HG03108 (cell line): ENCODE results near the gene ARCN1.

ENCODE experiments used
- ATAC-seq: cut with Tn5 transposase; IDR thresholded peaks from one replicate; pipeline ENCODE4 v1.9.1; 2021; ENCODE audit warnings: moderate library complexity; ENCODE audit not compliant: unreplicated experiment

The ARCN1 gene

DNA sequence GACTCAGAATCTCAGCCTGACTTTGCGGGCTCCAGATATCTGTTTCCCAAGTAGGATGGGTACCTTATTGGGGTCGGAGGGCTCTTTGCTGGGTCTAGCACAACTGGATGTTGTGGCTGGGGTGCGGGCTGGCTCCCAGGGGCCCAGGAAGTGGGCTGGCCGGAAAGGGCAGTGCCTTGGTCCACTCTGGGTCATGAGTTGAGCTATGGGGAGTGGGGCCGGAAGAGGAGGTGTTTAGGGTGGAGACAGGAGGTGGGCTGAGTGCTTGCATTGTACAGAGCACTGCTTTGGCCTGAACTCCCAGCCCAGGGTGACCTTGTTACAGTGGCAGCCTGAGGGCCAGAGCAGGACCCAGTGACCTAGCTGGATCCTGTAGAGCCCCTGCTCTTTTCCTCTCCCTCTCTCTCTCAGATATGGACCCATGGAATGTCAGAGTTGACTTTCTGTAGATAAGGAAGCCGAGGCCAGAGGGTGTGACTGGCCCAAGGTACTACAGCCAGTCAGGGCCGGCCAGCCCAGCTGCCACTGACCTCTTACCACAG is 48.4 kb downstream of the ARCN1 start:
- no peak for ATAC-seq

DNA sequence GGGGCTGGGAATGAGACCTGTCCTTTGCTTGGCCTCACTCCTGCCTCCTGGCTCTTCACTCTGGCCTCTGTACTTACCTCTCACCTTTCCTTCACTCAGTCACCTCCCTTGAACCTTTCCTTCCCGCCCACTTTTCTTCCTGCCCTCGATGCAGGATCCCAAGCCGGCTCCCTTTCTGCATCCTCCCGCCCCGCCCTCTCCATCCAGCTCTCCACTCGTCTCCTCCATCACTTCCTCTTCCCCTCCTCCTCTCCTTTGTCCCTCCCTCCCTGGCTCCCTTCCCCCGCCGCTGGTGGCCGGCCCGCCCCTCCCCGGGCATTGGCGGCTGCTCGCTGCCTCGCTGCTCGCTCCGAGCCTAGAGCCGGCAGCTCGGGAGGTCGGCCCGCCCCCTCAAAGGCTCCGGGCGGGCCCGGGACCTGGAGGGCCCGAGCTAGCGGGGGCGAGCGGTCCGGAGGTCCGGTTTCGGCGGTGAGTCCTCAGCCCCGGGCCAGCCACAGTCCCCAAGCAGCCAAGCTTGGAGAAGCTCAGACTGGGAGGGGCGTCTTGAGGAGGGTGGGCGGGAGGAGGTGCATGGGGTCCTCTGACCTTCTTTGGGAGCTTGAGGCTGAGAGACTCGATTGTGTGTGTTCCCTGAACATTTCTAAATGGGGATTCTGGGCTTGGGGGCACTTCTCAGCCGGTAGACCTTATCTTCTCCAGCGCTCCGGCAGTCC is 49.0 kb downstream of the ARCN1 start:
- ATAC-seq: no peak

DNA sequence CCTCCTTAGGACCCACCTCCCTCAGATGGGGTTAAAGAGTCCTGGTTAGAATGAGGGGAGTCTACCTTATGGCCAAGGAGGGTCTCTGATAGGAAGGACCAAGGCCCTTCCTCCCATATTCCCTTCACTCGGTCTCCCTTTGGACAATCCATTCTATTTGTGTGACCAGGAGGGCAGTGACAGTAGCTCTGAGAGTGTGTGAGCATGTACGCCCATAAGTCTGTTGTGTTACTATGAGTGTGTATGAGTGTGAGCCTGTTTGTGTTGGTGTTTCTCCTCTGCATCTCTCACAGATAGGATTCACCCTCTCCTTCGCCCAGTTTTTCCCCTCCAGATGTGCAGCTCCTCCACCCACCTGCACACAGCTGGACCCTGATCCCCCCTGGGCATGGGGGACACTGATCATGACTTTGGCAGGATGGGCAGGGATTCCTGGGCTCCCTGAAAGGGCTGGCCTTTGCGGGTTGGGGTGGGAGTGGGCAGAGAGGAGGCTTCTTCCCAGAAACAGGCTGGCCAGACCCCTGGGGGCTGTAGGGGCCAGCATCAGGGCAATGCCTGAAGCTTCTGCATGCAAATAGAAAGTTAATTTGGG is 49.7 kb downstream of the ARCN1 start:
- ATAC-seq: no peak

DNA sequence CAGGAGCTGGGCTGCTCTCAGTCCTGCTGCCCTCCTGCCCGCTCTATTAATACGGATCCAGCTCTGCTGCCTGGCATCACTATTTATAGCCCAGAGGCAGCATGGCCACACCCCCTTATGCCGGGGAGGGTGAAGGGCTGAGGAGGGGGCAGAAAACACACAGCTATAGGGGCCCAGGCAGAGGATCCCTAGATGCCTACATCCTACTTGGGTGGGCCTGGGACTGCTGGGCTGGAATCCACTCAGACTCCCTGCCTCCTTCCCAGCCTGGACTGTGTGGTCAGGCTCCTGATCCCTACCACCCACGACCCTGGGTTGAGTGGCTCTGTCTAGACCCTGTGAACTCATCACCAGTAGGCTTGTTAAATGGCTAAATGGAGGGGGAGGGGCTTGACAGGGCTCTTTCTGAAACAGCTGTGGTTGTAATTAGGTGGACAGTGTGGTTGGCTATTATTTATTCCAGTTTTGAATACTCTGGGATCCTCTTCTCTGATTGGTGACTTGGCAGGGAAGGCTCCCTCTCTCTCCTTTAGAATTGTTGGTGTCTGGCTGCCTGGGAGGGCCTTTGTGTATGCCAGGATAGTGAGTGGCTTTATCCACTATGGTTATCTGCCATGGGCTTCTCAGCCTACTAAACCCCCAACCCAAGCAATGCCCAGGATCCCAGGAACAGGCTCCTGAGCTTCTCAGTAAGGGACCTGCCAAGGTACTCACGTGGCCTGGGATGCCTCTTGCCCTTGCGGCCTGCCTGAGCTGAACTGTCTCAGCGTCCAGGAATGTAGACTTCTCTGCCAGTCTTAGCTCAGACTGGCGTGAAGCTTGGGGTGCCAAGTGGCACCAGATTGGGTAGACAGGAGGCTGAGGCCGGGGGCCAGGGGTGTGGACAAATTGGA is 50.4 kb downstream of the ARCN1 start:
- no peak for ATAC-seq

DNA sequence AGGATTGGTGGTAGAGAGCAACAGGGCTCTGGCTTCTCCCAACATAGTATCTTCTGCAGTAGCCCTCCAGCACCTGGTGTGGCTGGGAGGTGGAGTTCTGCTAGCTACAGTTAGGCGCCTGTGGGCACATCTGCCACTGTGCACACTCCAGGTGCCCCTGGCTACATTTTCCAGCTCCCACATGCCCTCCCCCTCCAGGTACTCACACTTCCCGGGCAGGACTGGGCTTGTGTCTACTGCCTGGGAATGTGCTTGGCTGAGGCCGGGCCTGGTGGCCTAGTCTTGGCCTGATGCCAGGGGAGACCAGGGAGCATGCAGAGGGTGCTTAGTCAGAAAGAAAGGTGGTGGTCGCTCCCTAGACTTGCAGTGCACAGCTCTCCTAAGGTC is 51.1 kb downstream of the ARCN1 start:
- ATAC-seq: no peak

DNA sequence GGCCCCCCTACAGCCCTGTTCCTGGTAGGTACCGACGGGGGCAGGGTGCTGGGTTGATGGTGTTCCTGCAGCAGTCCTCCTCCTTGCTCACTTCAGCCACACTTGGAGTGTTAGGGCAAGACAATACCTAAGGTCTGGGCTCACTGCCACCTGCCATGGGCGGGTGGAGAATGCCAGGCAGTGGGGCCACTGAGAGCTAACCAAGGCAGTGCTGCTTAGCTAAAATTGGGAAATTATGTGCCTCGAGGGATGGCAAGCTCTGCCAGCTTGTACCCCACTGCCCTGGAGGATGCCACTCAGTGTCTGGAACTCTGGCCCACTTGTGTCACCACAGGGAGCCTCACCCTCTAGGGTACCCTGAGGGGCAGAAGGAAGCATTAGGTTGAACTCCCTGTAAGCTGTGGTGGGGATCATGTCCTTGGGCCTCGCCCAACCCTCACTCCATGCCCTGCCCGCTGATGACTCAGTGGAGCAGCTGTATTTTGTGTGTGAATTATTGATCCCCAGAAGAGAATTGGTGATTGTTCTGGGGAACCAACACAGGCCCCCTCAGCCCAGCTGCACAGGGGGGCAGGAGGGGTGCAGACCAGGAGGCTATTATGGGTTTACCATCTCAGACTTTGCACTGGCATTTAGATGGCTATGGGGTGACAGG is 53.0 kb downstream of the ARCN1 start:
- ATAC-seq: no peak

DNA sequence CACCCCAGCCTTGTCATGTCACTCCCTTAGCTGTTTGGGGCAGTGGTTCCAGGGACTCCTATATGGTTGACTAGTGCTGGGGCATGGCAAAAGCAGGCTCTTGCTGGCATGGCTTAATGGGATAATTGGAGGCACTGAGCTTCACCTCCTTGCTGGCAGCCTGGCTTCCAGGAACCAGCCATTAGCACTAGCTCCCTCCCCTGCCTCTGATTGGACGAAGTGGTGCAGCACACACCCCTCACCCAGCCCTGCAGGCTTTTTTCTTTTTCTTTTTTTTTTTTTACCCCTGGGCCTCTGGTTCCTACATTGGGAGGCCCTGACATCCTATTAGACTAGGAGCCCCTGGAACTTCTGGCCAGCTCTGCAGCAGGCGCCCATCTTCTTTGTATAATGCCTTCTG is 53.8 kb downstream of the ARCN1 start:
- ATAC-seq: no peak

DNA sequence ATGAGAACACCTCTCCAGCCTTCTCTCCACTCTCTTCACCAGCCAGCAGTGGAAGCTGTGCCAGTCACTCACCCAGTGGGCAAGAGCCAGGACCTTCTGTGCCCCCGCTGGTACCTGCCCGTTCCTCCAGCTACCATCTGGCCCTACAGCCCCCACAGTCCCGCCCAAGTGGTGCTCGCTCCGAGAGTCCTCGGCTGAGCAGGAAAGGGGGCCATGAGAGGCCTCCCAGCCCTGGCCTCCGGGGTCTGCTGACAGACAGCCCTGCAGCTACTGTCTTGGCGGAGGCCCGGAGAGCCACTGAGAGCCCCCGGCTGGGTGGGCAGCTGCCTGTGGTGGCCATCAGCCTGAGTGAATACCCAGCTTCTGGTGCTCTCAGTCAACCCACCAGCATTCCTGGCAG is 55.4 kb downstream of the ARCN1 start:
- ATAC-seq: no peak

DNA sequence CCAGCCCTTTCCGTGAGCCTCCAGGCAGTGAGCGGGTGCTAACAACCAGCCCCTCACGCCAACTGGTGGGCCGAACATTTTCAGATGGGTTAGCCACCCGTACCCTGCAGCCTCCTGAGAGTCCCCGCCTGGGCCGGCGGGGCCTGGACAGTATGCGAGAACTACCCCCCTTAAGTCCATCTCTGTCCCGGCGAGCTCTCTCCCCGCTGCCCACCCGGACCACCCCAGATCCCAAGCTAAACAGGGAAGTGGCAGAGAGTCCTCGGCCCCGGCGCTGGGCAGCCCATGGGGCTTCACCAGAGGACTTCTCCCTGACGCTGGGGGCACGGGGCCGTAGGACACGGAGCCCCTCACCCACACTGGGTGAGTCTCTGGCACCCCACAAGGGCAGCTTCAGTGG is 55.8 kb downstream of the ARCN1 start:
- no peak for ATAC-seq

DNA sequence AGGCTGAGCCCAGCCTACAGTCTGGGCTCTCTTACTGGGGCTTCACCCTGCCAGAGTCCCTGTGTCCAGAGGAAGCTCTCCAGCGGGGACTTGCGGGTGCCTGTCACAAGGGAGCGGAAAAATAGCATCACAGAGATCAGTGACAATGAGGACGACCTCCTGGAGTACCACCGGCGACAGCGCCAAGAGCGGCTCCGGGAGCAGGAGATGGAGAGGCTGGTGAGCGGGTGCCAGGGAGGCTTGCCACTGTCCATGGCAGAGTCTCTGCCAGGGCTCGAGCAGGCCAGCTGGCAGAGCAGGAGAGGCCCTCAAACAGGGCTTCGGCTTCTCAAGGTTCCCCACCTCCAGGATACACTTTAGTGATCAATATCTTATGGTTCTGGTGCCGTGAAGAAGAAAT is 56.2 kb downstream of the ARCN1 start:
- ATAC-seq: no peak

DNA sequence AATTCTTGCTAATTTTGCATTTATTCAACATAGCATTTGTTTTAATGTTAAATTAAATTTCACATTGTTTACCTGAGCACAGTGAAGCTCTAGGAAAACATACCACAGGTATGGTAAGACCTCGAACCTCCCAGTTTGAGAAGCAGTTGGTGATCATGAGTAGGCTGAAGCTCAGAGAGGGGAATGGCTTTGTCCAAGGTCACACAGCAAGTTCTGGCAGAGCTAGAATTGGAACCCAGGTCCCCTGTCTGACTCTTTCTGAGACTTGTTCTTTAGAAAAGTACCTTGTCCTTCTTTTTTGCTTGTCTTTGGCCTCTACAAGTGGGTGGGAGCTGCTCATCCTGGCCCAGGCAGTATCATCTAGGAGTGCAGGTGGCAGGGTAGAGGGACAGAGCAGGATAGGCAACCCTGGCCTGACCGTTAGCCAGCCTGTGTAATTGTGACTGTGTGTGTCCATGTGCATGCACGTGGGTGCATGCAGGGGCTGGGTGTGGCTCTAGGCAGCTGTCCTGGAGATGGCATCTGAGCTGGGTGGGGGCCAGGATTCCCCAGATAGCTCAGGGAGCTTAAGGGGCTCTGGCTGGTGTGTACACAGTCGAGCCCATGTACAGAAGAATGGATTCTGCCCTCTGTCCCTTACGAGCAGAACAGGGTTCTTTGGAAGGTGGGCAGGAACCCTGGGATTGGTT is 56.8 kb downstream of the ARCN1 start:
- no peak for ATAC-seq

DNA sequence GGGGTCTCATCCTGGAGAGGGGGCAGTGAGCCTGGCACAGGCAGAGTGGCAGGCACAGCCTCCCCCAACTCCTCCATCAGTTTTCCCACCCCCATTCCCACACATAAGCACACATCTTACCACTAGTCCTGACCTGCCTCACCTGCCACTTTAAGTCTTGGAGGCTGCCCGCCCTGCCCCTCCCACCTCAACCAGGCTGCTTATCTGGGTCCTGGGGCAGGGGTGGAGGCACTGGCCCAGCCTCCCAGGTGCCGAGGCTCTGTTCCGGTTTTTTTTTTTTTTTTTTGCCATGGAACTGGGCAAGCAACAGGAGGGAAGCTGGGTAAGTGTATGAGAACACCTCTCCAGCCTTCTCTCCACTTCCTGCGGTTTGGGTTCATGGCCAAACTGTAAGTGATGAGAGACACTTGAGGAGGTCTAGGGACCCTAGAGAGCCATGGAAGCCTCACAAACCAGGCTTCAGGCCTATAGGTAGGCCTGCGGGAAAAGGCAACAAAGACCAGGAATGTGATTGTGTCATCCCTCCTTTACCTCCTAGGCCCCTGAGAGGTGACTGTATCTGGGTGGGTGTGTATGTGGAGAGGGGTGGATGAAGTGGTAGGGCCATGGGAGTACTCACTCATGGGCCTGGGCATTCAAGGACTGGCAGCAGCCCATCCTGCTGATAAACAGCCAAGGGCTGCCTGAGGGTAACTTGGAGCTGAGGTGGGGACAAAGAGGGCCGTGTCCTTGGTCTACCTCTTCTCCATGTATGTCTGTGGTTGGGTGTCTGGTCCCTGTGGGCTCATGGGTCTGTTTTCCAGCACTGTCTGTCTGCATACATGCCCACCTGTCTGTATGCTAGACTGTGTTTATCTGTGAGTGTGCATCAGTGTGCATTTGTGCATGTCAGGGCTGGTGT is 57.8 kb downstream of the ARCN1 start:
- ATAC-seq: no peak

DNA sequence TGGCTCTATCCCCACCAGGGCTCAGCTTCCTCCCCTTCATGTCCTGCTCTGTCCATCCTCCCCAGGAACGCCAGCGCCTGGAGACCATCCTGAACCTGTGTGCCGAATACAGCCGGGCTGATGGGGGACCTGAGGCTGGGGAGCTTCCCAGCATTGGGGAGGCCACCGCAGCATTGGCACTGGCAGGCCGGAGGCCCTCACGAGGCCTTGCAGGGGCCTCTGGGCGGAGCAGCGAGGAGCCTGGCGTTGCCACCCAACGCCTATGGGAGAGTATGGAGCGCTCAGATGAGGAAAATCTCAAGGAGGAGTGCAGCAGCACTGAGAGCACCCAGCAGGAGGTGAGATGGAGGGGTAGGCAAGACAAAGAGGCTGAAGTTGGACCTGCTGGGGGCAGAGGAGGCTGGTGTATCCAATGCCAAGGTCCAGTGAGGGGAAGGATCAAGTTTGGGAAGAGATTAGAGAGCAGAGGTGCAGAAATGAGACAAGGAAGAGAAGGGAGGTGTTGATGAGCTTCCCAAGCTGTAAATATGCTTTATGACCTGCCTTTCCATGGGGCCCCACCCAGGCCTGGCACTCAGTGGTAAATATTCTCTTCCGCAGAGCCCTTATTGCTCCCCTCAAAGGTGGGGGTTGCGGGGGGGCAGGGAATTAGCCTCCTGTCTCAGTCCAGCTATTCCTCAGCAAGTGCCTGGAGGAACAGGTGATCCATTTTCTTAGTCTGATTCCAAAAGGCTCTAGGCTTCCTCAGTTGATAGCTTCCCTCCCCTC is 59.1 kb downstream of the ARCN1 start:
- ATAC-seq: no peak

DNA sequence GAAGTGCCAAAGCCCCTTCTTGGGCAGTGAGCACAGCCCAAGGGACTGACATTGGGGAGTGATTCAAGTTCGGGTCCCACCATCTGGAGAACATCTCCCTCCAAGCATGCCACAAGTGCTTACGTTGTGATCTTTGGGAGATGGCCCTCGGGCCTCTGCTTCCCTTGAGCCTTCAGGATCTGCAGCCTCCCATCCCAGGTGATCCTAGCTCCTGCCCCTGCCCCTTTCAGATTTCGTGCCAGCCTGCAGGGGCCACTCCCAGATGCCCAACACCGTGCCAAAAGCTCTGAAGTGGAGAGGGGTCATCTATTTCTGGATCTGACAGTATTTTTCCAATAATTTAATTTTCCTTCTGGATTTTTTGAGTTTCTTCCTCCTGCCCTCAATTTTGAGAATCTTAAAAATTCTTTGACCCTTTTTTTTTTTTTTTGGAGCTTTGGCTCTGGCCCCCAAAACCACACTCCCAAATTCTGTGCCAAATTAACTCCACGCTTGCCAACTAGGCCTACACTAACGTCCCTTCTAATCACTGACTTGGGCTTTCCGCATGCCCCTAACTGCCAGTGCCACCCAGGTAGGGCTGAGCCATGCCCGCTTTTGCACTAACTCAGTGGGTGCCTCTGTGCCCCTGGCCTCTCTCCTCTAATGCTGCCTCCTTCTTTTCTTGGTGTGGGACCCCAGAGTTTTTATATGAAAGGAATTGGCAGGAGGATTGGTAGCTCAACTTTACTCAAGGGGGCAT is 60.5 kb downstream of the ARCN1 start:
- ATAC-seq: no peak

DNA sequence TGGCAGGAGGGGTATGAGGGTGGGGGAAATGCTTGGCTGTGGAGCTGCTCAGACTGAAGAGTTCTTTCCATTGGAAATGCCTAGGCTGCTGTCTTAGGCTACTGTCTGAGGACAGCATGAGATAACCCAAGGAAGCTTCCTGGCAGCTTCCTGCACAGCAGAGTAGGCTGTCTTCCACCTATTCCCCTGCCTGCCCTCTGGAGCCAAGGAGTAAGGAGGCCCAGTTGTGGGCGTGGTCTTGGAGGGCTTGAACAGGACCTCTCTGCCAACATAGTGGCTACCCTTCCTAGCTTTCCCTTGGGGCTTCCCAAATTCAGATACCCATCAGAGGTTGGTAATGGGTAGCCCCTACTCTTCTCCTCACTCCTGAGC is 61.1 kb downstream of the ARCN1 start:
- no peak for ATAC-seq

DNA sequence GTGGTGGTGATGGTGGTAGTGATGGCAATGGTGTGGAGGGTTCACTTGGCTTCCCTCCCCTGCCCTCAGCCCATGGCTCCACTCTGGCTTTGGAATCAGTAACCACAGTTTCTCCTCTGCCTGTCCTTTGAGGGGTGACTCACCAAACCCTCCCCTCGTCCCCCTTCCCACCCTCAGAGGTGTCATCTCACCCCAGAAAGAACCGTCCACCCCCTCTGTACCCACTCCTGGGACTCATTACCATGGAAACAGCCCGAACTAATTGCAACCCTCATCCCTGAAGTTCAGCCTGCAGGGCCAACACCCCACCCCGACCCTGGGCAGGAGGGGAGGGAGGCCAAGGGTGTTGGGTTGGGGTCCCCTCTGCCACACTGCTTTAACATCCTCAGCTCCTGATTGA is 61.8 kb downstream of the ARCN1 start:
- ATAC-seq: no peak

DNA sequence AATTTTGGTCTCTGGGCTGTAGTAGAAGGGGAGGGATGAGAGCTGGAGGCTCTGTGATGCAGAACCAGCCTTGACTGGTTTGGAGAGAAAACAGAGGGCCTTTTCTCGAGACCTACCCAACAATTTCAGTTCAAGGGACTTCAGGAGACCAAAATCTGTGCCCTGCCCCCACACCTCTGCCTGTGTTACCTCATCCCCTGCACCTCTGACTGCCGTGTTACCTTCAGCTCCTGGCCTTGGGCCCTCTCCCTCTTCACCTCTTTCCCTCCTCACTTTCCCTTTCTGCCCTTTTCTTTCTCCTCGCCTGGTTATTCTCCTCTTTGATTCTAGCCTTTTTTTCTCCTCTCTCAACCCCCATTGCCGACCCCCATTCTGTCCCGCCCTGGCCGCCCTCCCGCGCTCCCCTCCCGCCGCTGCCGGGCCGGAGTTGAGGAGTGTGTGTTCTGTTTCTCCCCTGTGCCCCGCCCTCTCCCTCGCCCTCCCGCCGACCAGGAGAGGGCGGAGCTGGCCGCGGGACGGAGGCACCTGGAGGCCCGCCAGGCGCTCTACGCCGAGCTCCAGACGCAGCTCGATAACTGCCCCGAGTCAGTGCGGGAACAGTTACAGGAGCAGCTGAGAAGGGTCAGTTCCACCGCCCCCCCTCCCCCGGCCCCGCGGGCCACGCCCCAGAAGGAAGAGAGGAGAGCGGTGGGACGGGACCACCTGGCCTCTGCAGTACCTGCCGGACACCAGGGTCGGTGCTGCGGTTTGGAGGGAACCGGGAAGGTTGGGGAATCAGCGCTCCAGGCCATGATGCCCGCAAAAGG is 62.4 kb downstream of the ARCN1 start:
- ATAC-seq: no peak

DNA sequence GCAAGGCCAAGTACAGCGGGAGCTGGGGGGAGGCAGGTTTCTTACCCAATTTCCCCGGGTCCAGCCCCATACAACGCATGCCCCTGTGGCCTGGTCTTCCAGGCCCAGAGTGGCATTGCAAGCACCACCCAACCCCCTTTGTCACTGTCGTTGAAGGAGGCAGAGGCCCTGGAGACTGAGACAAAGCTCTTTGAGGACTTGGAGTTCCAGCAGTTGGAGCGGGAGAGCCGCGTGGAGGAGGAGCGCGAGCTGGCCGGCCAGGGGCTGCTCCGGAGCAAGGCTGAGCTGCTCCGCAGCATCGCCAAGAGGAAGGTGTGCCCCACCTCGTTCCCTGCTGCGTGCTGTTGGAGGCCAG is 63.0 kb downstream of the ARCN1 start:
- no peak for ATAC-seq
